ENCODE data around the gene SEC63.

- no peak for TF ChIP-seq CTCF (conservative IDR thresholded peaks at IDR 0.05)
- TF ChIP-seq EZH2 (IDR thresholded peaks at IDR 0.05; ENCODE audit: low read depth) = no peak
Measured at GRCh38 chr6:107973594-107973993, 15.6 kb upstream of the SEC63 start.

Data from PC-9 (cell line).